Astrocyte of the hippocampus (primary cell): ENCODE results near the gene ABCC11.
"Not testable (repeated sequence)": the region's sequence is repeated elsewhere in the genome, so short reads cannot be mapped to it uniquely, and the experiment has no call there.

Experiments
- DNase-seq: peaks from one replicate; pipeline ENCODE4 v3.0.0; 2011; ENCODE audit warnings: low read depth, low spot score

ABCC11 gene

DNA sequence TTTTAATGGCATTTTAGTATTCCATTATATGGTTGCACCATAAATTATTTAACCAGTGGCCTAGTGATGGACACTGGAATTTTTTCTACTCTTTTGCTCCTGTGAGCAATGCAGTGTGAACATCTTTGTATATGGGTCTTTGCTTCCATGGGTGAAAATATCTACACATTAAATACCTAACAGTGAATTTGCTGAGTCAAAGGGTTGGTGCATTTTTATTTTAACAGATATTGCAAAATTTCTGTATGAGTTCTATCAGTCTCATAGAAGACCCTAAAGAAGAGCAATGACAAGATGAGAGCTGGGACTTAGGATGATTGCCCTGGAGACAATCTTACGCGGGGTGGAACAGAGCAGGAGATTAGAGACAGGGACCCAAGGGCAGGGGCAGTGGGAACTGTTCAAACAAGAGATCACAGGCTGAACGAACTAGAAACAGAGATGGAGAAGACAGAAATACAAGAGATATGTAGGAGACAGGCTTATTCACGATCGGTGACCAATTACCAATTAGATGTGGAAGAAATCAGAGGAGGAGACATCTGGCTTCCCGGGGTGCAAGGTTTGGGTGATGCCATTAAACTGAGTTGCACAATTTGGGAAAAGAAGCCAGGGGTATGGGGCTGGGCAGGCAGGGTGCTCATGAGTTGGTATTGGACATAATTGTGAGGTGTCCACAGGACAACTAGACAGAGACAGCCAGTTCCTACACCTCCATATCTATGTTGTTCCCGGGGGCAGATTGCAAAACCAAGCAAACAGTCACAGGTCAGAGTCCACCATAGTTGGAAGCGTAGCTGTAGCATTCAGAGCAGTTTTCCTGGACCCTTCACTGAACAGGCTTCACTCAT is 43.1 kb downstream of the ABCC11 start:
- DNase-seq: no peak

GRCh38 chr16:48201515-48202201 is 45.7 kb downstream of the ABCC11 start:
- DNase-seq: no peak

- DNase-seq: no peak
These were observed 50.0 kb downstream of the ABCC11 start for GRCh38 chr16:48197294-48197693.

GRCh38 chr16:48194828-48195556 is 52.3 kb downstream of the ABCC11 start:
- peak; percentile 76 for DNase-seq

GRCh38 chr16:48193846-48194245 is 53.5 kb downstream of the ABCC11 start:
- DNase-seq: no peak

DNA sequence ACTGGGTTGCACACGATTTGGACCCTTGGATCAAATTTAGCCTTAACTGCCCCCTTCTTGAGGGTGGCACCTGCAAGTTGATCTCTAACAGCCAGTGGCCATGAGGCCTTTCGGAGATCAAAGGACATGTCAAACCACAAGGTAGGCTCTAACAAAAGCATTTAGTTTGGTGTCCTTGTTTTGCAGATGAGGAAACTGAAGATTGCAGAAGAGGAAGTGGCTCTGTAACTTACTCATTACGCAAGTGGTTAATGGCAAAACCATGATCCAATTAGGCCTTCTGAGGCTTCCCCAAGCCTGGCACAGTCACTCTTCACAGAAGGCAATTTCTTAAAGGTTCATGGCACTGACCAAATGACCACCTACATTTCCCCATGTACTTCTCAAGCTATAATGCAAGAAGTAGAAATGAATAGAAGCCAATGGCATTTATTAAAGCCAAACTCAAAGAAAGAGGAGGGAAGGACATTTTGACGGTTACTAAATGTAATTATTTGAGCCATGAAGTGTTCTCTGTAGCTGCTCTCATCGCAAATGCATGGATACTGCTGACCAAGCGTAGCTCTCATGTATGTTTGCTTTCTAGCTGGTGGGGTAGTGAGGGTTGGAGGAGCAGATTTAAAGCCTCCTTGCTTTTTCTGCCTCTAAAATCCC is 58.8 kb downstream of the ABCC11 start:
- DNase-seq: no peak

DNA sequence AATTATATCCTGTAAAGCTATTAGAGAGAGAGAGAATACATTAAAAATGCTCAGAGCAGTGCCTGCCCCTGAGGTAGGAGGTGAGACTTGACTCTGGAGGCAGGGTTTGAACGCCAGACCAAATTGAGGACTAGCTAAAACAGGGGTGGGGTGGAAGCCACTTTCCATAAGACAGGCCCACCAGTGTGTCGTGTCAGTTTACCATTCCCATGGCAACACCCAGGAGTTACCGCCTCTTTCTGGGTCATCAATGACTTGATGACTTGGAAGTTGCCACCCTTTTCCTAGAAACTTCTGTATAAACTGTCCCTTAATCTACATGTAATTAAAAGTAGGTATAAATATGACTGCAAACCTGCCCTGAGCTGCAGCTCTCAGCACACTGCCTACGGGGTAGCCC is 59.6 kb downstream of the ABCC11 start:
- no peak for DNase-seq

- DNase-seq: no peak
These were observed 62.7 kb downstream of the ABCC11 start for GRCh38 chr16:48184681-48185080.

GRCh38 chr16:48182979-48183537 is 64.3 kb downstream of the ABCC11 start:
- DNase-seq: no peak

- not testable (repeated sequence) for DNase-seq
These were observed 65.4 kb downstream of the ABCC11 start for GRCh38 chr16:48181746-48182520.

DNA sequence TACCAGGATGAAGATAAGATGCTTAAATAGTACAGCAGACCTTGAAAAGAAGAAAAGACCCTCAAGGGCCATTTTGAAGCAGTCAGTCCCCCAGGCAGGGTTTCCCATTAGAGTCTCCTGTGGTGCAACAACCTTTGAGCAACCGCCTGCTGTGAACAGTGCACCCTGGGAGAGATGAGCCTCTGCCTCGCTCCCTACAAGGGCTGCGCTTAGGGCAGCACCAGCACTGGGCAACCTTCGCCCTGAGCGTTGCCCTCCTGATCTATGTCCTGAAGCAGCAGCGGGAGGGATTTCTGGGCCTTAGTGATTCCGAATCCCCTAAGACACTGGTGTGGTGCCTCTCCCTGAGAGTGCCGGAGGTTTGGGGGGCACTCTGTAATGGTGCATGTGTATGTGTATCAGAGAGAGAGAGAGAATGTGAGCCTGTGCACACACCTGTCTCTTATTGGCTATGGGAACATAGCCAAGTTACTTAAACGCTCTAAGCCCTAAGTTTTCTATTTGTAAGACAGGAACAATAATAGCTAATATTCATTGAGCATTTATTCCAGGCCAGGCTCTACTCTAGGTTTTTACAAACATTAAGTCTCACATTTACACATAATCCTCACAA is 66.4 kb downstream of the ABCC11 start:
- no peak for DNase-seq

GRCh38 chr16:48176635-48177408 is 70.5 kb downstream of the ABCC11 start:
- DNase-seq: no peak

DNA sequence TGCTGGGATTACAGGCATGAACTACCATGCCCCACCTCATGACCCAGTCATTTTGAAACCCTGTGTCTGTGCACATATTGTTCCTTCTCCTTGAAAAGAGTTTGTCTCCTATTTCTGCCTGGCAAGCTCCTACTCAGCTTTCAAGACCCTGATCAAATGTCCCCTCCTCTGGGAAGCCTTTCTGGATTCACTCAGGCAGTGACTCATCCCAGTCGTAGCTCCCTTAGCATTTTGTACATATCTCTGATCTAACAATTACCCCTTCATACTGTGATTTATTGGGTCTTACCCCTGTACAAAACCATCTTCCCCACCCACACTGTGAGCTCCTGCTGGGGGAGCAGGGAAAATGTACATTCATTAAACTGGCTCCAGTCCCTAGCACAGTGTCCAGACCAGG is 73.5 kb downstream of the ABCC11 start:
- no peak for DNase-seq

- DNase-seq: no peak
These were observed 74.7 kb downstream of the ABCC11 start for GRCh38 chr16:48172682-48173081.

DNA sequence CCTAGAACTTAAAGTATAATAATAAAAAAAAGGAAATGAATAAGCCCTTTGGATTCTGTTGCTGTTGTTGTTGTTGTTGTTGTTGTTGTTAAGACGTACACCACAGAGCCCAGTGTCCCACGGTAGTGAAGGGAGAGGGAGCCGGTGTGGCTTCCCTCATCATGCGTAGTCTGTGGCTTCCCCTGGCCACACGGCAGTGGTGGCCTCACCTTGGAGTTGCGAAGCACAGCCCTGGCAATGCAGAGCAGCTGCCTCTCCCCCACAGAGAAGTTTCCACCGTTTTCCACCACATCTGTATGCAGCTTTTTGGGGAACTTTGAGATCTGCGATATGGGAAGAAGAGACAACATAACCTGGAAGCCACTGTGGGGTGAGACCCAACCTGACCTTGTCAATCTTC is 77.4 kb downstream of the ABCC11 start:
- no peak for DNase-seq

GRCh38 chr16:48168075-48168474 is 79.3 kb downstream of the ABCC11 start:
- DNase-seq: no peak

GRCh38 chr16:48166617-48167016 is 80.7 kb downstream of the ABCC11 start:
- DNase-seq: not testable (repeated sequence)

DNA sequence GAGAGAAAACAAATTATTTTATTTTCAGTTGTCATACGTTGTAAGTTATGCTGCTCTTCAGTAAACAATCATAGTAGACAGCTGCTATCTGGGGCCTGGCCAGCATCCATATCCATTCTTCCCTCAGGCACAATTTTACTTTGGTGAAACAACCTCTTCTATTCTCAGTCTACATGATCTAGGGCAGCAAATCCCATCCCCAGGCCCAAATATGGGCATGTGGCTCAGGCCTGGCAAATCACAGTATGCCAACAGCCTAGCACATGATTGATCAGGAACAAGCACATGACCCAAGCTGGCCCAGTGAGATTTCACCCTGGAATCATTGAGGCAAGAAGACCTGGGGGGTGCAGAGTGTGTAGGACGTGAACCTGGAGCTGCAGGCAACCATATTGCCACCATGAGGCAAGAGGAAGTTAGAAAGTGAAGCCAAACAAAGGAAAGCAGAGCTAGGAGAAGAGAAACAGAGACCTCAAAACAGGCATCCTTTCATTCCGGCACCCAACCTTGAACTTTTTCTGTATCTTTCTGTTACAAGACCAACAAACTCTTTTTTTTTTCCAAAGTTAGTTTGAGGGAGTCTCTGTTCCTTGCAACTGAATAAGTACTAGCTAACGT is 81.3 kb downstream of the ABCC11 start:
- no peak for DNase-seq
